GM12801 (cell line): ENCODE measurements around the gene TSEN34.

Experiments used
- CTCF ChIP-seq: IDR thresholded peaks from one replicate; pipeline ENCODE4 v1.5.1; 2011; ENCODE audit warnings: control low read depth; ENCODE audit not compliant: insufficient read length; ENCODE audit errors: extremely low read depth

Gene TSEN34

GRCh38 chr19:54186934-54187381 lies 4.2 kb upstream of the TSEN34 start:
- no peak for TF ChIP-seq CTCF

- TF ChIP-seq CTCF, result no peak
Measured at GRCh38 chr19:54188215-54188871, 2.8 kb upstream of the TSEN34 start.

GRCh38 chr19:54189145-54189734 lies 1.9 kb upstream of the TSEN34 start, which contains the start of gene MBOAT7:
TSS of gene MBOAT7 (minus strand) at chr19:54189580. CDS start at chr19:54188508, 1,072 bp downstream.
- no peak for TF ChIP-seq CTCF

GRCh38 chr19:54189735-54190502 lies 1.2 kb upstream of the TSEN34 start:
- no peak for TF ChIP-seq CTCF

- no peak for TF ChIP-seq CTCF
Measured at GRCh38 chr19:54190503-54191010, 551 bp upstream of the TSEN34 start.

GRCh38 chr19:54191811-54192453 lies 824 bp downstream of the TSEN34 start:
- no peak for TF ChIP-seq CTCF

- TF ChIP-seq CTCF, result no peak
Measured at GRCh38 chr19:54193011-54193410, 1.9 kb downstream of the TSEN34 start.
